HL-60/S4 treated with retinoic acid at 250 ng/mL for 4 days and 3 days (cell line): ENCODE measurements around the gene XKR8.

Experiments used
- in situ Hi-C: fragments of 300-500 bp; cut with MboI; formaldehyde crosslinking; loops from 2 replicates; pipeline ENCODE4 v1.7.0; 2022; ENCODE audit warnings: low sequenced_read_pairs

XKR8 gene, protein sequence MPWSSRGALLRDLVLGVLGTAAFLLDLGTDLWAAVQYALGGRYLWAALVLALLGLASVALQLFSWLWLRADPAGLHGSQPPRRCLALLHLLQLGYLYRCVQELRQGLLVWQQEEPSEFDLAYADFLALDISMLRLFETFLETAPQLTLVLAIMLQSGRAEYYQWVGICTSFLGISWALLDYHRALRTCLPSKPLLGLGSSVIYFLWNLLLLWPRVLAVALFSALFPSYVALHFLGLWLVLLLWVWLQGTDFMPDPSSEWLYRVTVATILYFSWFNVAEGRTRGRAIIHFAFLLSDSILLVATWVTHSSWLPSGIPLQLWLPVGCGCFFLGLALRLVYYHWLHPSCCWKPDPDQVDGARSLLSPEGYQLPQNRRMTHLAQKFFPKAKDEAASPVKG

GRCh38 chr1:27959792-27960603 lies at the start of gene XKR8:
Gene XKR8, plus strand, starts transcription at chr1:27959973. Its CDS starts 97 bp downstream, at chr1:27960070.
- in situ Hi-C loops: no loop called here

- in situ Hi-C loops: no loop called here
Measured at GRCh38 chr1:27912429-27912828, 47.3 kb upstream of the XKR8 start.

DNA sequence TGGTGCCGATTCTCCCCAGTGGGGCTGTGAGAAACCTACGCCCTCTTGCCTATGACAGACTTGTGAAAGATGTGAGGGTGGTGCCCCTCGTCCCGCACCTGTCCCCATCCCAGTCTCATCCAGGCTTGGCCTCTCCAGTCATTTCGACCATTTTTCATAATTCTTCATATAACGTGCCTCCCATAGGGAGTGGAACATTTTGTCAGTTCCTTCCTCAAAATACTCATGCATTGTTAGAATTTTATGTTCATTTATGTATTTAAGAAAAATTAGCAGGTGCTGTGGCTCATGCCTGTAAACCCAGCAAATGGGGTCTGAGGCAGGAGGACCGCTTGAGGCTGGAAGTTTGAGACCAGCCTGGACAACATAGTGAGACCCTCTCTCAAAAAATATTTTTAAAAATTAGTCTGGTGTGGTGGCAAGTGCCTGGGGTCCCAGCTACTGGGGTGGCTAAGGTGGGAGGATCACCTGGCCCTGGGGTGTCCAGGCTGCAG lies 44.6 kb upstream of the XKR8 start:
- in situ Hi-C loops: no loop called here

DNA sequence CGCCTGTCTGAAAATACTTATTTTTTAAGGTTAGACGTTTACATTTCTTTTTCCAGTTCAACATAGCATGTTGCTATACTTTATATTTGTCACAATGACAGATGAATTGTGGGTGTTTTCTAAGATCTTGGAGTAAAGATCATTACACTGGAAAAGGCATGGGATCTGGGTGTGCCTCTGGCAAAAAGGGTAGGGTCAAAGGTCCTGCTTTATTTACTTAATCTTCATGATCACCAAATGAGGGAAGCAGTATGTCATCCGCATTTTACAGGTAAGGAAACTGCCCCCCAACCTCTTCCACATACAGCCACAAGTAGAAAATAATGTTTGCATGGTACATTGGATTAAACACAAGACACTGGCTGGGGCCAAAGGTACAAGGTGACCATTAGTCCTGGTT lies 37.5 kb upstream of the XKR8 start:
- in situ Hi-C loops: no loop called here

- in situ Hi-C loops: no loop called here
Measured at GRCh38 chr1:27928216-27928954, 31.4 kb upstream of the XKR8 start.

DNA sequence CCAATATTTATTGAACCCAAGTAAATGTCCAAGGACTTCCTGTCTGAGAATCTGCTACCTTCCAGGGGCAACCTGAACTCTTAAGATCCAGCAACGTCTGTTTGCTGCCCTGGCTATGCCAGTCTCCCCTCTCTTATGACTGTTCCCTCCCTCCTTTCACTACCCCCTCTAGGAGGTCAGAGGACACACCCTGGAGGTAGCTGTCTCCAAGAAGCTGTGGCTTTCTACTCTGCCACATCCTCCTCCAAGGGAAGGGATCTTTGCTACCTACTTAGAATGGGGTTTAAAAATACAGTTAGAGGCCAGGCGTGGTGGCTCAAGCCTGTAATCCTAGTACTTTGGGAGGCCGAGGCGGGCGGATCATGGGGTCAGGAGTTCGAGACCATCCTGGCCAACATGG lies 28.6 kb upstream of the XKR8 start:
- in situ Hi-C loops: no loop called here

GRCh38 chr1:27931759-27932158 lies 28.0 kb upstream of the XKR8 start:
- in situ Hi-C loops: no loop called here

- in situ Hi-C loops: no loop called here
Measured at GRCh38 chr1:27934818-27935549, 24.8 kb upstream of the XKR8 start, which contains the start of gene SMPDL3B. Gene SMPDL3B, plus strand, starts transcription at chr1:27935000. Its CDS starts 184 bp downstream, at chr1:27935184.

DNA sequence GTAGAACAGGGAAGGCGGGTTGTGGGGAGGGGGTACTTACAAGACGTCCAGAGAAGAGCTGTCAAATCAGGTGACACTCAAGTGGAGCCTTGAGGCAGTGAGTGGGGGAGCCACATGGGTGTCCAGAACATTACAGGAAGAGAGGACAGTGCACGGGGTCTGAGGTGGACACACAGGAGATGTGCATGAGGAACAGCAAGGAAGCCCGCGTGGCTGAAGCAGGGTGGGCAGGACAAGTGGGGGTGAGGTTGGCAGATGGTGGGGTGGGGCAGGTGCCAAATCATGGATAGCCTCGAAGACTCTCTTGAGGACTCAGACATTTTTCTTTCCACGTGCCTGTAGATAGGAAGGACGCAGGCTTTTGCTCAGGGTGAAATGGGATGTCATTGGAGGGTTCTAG lies 24.1 kb upstream of the XKR8 start:
- in situ Hi-C loops: no loop called here

- in situ Hi-C loops: no loop called here
Measured at GRCh38 chr1:27936370-27936769, 23.4 kb upstream of the XKR8 start.

DNA sequence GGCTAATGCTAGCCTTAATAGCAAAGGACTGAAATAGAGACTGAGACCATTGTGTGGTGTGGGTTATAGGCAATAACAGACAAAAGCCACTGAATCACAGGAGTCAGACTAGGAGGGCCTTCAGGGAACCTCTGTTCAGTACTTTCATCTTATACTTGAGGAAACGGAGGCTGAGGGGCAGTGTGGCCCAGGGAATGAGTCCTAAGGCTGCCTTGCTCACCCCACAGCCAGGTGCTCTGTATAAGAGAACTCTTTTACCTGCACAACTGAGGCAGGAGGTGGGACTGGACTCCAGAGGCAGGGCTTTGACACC lies 22.3 kb upstream of the XKR8 start:
- in situ Hi-C loops: no loop called here

GRCh38 chr1:27938488-27938887 lies 21.3 kb upstream of the XKR8 start:
- in situ Hi-C loops: no loop called here

- in situ Hi-C loops: no loop called here
Measured at GRCh38 chr1:27940297-27940696, 19.5 kb upstream of the XKR8 start.

DNA sequence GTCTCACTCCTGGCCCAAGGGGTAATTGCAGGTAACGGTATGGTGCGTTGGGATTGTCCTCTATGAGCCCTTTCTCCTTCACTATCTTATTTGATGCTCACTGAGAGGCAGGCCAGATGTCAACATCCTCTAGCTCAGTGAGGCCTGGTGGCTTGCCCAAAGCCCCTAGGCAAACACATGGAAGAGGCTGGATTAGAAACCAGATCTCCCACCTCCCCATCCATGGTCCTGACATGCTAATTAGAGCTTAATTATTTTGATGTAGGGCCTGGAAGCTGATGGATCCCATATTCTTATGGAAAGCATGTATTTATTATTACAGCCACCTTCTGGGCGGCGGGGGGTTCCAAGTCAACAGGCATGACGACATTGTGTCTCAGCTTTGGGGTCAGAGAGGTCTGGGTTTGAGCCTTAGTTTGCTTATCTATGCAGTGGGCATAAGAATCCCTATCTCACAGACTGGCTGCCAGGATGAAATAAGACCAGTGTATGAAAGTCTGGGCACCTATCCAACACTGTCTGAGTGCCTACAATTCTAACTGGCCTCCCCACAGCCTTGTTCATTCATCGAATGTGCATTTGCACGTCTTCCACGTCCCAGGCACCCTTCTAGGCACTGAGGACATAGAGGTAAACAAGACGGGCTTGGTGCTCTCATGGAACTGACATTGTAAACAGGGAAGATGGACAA lies 18.8 kb upstream of the XKR8 start:
- in situ Hi-C loops: no loop called here

DNA sequence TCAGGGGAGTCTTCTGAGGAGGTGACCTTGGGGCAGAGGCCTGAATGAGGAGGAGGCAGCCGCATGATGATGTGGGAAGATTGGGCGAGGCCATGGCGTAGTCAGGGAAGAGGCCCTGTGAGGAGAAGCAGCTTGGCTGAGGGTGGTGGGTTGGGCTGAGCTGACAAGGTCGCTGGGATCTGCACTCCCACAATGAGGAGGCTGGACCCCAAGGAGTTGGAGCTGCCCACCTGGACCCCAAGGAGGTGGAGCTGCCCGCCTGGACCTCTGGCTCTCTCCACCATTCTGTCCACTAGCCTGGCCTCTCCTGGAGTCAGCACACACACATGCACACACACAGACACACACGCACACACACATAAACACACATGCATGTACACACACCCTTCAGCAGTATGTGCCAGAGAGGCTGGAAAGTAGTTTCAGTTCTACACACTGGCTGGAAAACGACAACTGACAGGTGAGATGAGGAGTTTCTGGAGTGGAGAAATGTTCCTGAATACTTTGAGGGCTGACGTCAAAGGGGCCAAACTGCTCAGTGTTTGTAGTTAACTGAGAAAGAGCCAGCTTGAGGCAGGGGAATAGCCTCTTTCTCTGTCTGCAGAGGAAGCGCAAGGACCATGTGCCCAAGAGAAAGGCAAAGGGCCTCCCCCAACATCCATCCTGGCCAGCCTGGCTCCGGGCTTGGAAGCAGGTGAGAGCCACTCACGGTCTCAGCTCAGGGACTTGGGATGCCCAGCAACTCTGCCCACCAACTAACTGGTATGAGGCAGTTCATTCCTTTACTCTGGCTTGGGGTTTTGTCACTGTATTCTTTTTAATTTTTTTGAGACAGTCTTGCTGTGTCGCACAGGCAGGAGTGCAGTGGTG lies 17.9 kb upstream of the XKR8 start:
- in situ Hi-C loops: no loop called here

DNA sequence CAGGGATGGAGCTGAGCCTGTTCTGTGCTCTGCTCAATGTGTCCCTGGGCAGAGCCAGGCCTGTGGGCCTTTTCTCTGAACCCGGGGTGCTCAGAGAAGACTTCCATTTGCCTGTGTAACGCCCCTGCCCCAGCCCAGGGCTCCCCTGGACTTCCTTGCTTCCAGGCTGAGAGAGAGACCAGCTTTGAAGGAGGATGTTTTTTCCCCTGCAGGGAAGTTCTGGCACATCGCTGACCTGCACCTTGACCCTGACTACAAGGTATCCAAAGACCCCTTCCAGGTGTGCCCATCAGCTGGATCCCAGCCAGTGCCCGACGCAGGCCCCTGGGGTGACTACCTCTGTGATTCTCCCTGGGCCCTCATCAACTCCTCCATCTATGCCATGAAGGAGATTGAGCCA lies 14.8 kb upstream of the XKR8 start:
- in situ Hi-C loops: no loop called here

- in situ Hi-C loops: no loop called here
Measured at GRCh38 chr1:27949027-27949426, 10.7 kb upstream of the XKR8 start.

DNA sequence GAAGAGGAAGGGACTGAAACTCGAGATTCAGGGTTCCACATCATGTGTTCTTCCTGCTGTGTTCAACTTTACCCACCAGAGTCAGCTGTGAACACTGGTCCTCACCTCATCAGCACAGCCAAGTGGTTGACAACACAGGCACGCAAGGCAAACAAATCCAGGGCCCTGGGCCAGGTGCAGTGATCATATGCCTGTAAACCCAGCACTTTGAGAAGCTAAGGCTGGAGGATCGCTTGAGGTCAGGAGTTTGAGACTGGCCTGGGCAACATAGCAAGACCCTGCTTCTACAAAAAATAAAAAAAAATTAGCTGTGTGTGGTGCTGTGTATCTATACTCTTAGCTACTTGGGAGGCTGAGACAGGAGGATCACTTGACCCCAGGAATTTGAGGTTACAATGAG lies 8.4 kb upstream of the XKR8 start:
- in situ Hi-C loops: no loop called here

GRCh38 chr1:27952147-27952546 lies 7.6 kb upstream of the XKR8 start:
- in situ Hi-C loops: no loop called here
